Esophagus squamous epithelium (tissue), 4 donors: Measurements from ENCODE around the gene TNFRSF12A.

Experiments used
- POLR2A ChIP-seq, 4 donors: fragments of 450-650 bp; IDR thresholded peaks; one replicate each; pipeline ENCODE4 v1.6.1; 2017; ENCODE audit warnings: antibody characterized with exemption in 4 of 4, mild to moderate bottlenecking in 4 of 4, moderate library complexity in 3 of 4
- TF ChIP-seq, protein P1 (sequence below), 6 experiments: fragments of 450-650 bp in 4 of 6; fragments of 200-600 bp in 2 of 6; sonication (generic) in 2 of 6; IDR thresholded peaks; one replicate each; pipeline ENCODE4 v1.5.1; 2016 to 2019; ENCODE audit warnings: antibody characterized with exemption in 6 of 6, mild to moderate bottlenecking in 4 of 6, moderate library complexity in 4 of 6

DNA sequence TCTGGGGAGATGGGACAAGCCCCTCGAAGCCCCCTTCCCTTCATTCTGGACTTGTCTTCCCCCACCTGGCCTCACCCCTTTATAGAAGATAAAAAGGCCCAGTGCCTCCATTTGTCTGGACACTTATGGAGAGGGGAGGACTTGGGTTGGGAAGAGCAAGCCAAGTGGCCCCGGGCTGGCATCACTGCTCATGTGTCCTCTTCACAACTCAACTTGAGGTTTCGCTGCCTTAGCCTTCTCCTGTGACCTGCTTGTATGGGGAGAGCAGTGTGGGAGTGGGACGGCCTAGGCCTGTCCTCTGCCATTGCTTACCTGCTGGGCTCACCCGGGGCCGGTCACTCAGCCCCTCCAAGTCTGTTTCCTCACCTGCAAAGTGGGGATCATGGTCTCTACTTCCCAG lies 49.6 kb upstream of the TNFRSF12A start:
- TF ChIP-seq, protein P1, sequence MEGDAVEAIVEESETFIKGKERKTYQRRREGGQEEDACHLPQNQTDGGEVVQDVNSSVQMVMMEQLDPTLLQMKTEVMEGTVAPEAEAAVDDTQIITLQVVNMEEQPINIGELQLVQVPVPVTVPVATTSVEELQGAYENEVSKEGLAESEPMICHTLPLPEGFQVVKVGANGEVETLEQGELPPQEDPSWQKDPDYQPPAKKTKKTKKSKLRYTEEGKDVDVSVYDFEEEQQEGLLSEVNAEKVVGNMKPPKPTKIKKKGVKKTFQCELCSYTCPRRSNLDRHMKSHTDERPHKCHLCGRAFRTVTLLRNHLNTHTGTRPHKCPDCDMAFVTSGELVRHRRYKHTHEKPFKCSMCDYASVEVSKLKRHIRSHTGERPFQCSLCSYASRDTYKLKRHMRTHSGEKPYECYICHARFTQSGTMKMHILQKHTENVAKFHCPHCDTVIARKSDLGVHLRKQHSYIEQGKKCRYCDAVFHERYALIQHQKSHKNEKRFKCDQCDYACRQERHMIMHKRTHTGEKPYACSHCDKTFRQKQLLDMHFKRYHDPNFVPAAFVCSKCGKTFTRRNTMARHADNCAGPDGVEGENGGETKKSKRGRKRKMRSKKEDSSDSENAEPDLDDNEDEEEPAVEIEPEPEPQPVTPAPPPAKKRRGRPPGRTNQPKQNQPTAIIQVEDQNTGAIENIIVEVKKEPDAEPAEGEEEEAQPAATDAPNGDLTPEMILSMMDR (IDR thresholded peaks at IDR 0.05): no peak
- TF ChIP-seq POLR2A (IDR thresholded peaks at IDR 0.05): no peak
